Glomerular endothelial cell (primary cell): ENCODE data around the gene DTNA. TPM values are rescaled to one million over a fixed set of nuclear protein-coding genes. Genes with fewer than 3 reads are reported as not detected.
"Not testable (repeated sequence)": the region's sequence is repeated elsewhere in the genome, so short reads cannot be mapped to it uniquely, and the experiment has no call there.

Experiments used
- DNase-seq: peaks from one replicate; pipeline ENCODE4 v3.0.0-alpha.2; 2011; ENCODE audit warnings: low read depth, low spot score; ENCODE audit errors: extremely low read depth
- total RNA-seq: library from RNA; depleted of rRNA; stranded (reverse); fragments of >200 nt; gene quantifications from 2 replicates; pipeline ENCODE4 v1.2.3, GENCODE V29; 2015

Gene DTNA
- 4.5 and 12.3 TPM in 2 replicates for total RNA-seq

DNA sequence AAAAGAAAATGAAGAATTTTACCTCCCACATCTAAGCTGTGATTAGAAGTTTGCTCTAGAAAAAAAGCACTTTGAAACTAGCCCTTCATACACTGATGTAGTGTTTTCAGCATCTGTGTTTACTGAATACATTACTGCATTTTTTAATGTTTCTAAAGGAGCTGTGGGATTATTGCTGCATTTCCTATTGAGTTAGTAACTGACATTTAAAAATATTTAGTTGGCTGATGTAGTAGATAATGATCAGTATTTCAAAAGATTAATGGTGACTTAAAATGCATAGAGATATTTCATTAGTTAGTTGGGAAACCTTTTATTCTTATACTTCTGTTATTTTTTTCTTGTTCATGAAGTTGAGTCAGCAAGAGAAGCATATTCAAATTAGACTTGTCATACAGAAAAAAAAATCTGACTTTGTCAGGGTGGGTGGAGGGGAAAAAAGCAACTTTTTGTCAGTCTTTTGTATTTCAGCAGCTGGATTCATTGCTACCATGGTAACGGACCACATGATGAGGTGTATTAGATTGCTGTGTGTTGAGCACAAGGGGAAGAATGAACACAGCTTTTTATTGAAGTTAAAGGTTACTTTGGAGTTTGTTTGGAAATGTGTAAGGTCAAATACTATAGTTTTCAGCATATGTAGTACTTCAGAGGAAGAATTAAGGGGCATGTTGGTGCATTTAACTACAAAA, at the start of gene DTNA:
Gene DTNA (plus strand): TSS at position 549 of the 692 bp plus-strand sequence. CDS start 45,679 bp downstream, outside the sequence.
- no peak for DNase-seq

DNA sequence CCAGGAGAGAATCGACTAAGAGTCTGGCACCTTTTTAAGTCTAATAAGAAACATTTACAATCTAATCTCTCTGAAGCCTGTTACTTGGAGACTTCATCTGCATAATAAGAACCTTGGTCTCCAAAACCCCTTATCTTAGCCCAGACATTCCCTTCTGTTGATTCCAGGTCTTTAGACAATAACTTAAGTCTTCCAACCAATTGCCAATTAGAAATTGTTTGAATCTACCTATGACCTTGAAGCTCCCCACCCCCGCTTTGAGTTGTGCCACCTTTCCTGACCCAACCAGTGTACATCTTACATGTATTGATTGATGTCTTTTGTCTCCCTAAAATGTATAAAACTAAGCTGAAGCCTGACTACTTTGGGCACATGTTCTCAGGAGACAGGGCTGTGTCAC, 49.5 kb upstream of the DTNA start:
- DNase-seq: no peak

DNA sequence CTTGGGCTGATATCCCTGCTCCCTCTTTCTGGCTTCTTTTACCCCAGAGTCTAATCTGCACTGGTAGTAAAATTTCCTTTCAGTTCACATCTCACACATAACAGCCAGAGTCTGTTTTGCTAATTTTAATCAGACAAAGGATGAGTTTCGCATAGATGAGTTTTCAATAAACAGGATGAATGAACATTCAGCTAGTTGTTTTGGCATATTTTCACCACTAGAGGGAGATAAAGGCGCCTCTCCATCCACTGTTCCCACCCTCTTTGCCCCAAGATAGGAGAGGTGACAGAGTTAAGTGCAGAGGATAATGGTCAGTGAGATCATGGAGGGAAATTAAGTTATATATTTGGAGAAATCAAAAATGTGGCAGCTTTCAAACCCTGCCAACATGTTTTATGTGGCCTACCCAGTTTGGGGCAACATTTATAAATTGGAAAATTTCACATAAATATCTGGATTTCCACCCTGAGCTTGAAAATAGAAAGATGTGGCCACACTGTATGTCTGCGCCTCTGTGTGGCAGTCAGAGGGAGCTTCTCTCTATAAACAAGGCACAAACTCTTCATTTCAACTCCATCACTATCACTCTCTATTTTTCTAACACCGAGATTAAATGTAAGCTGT, 48.5 kb upstream of the DTNA start:
- peak; percentile 31 for DNase-seq

DNA sequence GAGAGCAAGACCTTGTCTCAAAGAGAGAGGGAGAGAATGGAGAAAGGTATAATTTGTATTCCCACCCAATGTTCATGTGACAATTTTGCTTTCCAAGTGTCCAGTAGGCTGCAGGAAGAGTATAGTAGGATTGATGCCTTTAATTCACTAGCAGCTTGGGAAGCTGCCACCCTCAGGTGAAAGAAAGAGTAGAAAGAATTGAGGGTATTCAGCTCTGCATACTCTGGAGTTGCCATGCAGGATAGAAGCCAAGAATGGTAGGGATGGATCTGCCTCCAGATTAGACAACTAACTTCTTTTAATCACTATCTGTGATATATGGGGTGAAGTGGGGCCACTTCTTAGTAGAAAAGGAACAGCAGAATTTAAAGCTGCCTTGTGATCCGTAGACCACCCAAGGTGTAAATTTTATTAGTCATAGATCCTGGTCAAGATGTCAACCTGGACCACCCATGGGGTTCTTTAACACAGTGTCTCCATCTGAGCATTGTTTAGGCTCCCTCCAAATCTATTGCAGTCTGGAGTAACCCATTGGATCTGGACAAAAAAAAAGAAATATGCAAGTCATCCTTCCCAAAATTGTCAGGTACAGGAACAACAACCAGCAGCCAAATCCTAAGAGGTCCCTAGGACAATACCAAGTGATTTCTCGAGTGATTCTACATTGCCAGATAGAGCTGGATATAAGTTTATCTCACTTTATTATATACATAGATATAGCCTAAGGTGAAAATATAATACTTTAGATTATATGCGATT, 33.1 kb upstream of the DTNA start:
- no peak for DNase-seq

DNA sequence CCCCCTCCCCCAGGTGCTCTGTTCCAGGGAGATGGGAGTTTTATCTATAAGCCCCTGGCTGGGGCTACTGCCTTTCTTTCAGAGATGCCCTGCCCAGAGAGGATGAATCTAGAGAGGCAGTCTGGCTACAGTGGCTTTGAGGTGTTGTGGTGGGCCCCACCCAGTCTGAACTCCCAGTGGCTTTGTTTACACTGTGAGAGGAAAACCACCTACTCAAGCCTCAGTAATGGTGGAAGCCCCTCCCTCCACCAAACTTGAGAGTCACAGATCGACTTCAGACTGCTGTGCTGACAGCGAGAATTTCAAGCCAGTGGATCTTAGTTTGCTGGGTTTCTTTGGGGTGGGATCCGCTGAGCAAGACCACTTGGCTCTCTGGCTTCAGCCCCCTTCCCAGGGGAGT, 20.3 kb upstream of the DTNA start:
- DNase-seq: not testable (repeated sequence)

DNA sequence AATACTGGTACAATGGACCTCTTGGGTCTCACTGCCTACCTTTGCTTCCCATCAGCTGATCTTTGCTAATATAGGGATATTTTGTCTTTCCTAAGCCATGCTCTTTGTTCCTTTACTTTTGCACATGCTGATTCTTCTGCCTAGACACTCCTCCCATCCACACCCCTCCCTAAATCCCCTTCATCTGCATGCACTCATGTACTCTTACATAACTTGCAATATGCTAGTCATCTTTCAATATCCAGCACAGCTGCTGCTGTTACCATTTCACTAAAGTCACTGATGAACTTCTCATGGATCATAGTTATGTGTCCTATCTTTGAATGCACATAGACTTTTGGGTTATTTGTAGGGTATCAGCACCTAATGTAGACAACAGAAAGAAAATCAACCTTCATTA, 18.5 kb upstream of the DTNA start:
- DNase-seq: no peak

DNA sequence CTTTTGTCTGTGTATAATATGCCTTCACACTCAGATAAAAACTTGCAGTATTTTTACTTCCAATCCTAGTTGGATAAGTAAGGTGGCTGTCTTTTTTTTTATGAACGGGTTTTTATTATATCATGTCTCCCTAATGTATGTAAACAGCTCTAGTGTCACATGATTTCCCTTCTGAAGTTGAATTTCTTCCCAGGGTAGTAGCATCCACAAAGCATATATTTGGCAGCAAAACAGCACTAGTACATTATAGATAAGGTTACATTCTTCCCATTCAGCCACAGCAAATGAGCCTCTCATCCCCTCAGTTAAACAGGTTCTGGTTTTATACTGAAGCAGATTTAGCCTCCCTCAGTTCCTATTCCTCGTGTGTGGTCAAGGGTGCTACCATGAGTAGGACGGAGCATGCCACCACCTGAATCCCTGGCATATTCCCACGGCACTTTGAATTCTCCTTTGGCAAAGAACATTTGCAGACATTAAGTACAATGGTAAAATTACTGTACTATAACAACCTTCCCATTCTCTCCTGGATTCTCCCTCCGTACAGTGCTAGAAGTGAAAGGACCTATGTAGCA, 15.4 kb upstream of the DTNA start:
- no peak for DNase-seq

DNA sequence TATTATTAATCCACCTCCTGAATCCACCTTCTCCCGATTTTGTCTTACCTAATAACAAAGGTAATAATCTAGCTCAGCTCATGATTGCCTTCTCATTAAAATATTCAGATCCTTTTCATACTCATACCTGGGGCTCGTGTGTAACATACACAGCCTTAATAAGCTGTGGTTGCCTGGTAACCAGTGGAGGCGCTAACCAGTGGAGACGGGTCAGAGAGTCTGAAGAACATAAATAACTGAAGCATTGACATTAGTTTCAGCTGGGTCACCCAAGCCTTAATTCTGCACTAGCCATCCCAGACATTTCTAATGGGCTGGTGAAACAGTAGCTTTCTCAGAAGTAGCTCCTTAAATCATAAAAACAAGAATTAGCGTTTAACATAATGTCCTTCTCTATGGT, 14.8 kb upstream of the DTNA start:
- DNase-seq: no peak

DNA sequence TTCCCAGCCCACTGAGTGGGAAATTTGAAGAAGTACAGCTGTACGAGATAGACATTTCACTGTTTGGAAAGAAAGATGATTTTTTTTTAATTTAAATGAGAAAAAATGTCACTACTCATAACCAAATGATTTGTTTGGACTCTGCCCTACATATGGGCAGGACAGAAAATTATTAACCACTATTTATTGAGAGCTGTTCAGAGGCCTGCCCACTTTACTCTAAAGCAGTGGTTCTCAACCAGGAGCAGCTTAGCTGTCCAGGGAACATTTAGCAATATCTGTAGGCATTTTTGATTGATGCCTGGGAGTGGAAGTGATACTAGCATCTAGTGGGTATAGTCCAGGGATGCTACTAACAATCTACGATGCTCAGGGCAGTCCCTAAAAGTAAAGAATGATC, 13.4 kb upstream of the DTNA start:
- no peak for DNase-seq

DNA sequence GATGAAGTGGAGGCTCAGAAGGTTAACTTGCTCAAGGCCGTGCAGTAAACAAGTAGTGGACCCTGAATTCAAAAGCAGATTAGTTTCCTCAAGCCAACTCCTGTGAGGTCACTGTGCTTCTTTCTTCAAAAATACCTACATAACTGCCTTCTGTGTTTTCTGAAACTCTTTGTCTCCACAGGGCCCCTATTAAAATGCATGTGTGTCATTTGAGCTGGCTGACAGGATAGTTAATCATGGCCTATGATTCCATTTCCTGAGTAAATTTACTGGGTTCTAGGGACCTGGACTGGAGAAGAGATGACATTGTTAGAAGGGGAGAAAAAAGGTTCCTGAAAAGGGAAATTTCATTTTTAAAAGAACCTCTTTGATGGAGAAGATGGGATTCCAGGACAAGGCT, 12.9 kb upstream of the DTNA start:
- no peak for DNase-seq

DNA sequence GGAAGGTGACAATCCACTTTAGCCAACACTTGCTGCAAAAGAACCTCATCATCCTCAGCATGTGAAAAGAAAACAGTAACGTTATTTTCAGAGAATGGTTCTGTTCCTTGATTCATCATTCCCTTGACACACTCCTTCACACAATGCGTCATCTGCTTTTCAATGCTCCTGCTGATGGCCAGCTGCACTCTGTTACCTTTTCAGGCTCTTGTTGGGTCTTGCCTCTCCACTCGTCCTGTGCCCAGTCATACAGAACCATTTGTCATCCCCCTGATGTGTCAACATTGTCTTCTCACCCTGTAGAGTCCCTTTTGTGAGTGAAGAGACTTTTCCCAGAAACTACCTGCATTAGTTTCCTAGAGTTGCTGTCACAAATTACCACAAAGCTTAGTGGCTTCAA, 12.2 kb upstream of the DTNA start:
- no peak for DNase-seq

DNA sequence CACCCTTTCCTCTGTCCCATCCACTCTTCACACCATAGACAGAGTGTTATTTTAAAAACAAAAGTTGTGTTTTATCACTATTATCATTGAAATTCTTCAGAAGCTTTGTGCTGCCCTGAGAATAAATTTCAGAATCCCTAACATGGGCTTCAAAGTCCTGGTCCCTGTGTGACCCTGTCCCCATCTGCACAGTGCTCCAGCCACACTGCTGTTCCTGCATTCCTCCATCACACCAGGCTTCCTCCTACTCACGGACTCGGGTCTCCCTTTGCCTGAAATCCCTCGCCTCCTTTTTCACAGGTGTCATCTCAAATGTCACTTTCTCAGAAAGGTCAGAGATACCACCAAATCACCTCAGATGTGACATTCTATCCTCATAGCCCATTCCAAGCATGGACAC, 8.2 kb upstream of the DTNA start:
- DNase-seq: no peak

DNA sequence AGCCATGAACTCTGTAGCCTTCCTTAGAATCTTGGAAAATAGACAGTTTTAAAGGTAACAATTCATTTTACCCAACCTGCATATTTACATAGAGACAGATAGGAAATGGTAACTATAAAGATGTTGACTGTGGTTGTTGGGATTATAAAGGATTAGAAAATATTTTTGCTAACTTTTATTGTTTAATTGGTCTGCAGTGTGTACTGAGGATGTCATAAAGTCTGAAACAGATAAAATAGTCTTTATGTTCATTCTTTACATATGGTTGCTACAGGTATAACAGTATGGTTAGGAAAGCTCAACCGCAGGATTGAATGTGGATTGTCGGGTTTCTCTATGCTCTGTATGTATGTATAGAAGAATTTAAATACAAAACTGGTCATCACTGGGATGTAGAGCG, 7.3 kb upstream of the DTNA start:
- DNase-seq: no peak

DNA sequence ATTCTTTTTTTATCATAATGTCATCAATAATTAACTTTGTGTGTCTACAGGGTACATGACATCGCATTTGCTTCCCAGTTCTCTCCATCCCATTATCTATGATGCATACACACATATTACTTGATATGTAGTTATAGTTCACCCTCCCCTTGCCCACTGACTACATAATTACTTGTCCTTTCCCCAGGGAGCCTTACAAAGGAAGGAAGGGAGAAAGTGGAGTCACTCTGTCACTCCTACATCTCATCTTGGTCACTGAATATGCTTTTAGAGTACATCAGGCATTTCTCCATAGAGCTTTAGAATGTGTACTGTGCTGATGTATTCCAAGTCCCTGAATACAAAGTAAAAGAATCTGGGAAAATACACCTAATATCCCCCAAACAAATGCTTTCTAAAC, 6.0 kb upstream of the DTNA start:
- DNase-seq: no peak

DNA sequence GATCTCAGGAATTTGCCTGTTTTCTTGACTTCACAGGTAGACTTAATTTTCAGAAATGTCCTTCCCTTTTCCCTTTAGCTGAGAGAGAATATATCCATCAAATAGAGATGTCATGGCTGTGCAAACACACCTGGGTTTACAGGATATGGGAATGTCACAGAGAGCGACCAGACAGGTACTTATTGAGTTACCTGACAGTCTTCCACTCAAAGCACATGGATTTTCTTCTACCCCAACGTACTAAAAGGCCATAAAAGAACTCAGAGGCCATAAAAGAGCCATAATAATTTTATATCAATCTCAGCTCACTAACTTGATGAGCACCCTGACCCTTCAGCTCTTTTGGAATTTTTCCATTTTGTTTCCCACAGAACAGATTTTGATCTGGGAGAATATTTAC, 5.3 kb upstream of the DTNA start:
- DNase-seq: no peak

DNA sequence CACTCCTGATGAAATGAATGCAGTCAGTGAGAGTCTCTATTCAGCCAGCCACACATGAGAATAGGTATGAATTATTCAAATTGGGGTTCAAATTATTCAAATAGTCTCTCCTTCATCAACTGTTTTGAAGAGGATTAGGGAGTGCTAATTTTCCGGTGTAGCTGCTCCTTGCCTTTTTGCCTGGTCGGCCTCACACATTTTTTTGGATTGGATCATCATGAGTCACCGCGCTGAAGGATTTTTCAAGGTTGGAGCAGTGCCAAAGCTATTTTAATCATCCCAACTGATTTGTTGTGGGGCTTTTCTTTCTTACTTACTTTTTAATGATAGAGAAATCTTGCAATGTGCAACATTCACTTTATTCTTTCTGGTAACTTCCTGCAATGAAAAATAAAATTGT, 2.4 kb upstream of the DTNA start:
- peak; percentile 85 for DNase-seq

DNA sequence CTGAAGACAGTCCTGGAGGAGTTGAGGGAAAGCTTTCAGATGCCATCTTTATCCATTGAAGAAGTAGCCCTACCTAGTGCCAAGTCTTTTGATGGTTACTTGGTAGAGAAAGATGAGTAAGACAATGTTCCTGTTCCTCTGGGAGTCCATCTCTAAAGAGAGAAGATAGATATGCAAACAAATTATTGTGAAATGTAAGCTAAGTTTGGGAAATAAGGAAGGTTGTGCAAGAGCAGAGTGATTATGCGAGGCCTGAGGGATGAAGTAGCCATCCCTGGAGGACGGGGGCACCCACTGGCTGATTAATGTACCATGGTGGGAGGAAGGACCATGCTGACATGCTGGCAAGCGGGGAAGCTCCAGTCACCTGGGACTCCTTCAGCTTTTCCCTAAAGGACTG, 994 bp upstream of the DTNA start:
- DNase-seq: no peak

DNA sequence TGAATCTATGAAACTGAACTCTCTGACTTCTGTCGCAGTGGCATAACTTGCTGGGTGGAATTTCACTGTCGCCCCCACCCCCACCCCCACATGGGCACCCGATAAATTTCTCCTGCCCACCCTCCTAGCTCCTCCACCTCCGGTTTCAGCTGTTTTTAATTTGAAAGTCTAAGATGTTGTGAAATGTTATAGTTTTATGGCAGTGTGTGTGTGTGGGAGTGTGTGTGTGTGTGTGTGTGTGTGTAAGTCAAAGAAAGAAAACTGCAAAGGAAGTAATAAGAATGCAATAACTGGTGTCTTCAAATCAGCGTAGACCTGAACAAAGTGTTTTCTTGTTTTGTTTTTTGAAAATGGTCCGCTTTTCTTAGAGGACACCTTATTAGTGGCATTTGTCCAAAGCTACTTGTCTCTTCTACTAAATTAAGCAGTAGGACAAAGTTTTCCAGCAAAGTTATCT, 388 bp downstream of the DTNA start:
- no peak for DNase-seq

DNA sequence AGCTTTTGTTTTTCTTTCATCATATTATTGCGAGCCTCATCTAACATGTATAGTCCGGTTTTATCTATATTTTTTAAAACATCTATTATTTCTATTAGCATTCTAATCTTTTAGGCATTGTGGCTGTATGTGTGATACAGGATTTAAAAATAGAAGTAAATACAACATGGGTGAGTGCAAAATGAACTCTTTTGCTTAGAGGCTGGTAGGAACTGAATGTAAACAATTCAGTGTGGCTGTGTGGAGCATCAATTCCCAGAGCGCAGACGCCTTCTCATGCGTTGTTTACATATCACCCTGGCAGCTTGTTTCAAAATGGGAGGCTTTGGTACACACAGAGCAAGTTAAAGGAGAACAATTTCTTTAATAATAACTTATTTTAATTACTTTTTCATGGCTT, 836 bp downstream of the DTNA start:
- DNase-seq: no peak

DNA sequence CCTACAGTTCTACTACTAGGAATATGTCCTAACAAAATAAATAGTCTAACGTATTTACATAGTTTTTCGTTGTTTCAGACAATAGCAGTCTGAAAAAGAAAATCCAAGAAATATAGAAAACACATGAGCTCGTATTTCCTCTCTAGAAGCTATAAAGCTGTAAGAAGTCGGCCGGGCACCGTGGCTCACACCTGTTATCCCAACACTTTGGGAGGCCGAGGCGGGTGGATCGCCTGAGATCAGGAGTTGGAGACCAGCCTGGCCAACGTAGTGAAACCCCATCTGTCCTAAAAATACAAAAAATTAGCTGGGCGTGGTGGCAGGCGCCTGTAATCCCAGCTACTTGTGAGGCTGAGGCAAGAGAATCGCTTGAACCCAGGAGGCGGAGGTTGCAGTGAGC, 6.0 kb downstream of the DTNA start:
- not testable (repeated sequence) for DNase-seq

DNA sequence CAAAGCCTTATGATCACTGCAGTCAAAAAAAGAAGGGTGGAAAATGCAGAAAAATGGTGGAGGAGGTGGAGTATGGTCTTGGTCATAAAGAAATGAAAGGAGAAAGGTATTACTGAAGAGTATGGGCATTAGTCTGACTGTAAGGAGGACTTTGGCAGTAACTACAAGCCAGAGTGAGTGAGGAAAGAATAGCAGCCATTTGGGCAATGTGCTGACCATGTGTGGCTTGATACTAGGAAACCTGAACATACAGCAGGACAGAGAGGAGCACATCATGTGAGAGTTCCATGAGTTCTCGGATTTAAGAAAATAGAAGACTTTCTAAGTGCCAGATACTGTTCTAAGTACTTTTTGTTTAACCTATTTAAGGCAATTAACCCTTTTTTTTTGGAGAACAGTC, 8.5 kb downstream of the DTNA start:
- no peak for DNase-seq

DNA sequence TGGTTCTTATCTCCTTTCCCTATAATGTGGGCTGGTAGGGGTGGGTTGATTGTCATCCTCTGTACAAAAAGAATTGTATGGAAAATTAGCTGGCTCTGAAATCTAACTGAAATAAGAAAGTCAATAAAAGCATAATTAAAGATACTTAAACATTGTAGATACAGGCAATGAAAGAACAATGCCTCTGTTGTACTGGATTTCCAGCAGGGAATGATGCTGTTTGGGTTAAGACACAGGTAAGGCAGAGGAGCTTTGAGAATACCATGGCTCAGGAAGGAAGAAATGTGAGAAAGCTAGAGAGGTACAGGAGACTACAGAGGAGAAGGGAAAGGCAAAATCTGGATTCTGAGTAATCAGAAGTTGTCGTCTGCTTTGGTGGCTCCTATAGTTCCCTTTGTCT, 10.1 kb downstream of the DTNA start:
- no peak for DNase-seq
